ENCODE measurements around the gene TSKU.

The TSKU gene

DNA sequence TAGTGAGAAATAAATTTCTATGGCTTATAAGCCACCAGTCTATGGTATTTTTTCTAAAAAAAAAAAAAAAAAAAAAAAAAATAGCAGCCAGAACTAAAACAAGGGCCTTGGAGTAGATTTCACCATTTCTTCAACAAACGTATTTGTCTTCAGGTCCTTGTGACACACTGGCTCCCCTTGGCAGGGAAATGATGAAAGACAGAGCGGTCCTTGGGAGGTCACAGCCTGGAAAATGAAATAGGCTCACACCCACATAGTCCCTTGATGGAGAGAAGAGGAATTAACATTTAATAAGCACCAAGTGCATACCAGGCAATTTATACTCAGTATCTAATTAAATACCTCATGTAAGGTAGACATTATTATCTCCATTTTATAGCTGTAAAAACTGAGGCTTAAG lies 51.9 kb downstream of the TSKU start:
- H3K4me3 ChIP-seq (ENCODE audit: low read length in 2 of 2) = no peak overlapping the region

DNA sequence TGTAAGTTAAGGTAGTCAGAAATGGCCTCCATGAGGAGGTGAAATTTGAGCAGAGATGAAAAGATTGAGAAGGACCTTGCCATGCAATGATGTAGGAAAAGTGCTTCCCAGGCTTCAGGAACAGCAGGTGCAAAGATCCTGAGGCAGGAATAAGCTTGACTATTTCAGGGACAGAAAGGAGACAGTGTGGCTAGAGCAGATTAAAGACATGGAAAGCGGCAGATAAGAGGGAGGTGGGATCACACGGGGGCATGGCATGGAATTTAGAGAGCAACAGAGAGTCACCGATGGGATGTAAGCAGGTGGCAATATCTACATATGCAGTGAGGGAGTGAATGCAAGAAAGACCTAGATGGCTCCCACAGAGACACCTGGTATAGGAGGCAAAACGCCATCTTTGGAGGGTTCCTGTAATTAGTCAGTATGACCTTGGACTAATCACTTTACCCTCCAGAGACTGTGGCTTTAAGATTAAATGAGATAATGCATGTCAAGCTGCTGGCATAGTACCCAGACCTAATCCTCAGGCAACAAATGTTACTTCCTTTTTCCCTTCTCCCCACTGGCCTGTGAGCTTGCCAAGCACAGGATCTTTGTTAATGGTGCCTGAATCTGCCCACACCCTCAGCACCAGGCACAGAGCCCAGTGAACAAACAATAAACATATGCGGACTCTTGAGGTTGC lies 52.9 kb downstream of the TSKU start:
- no peaks in the 10 kb centered on the region for H3K27me3 ChIP-seq (ENCODE audit: control insufficient read depth in 3 of 3, insufficient read depth in 3 of 3, low read depth in 1 of 3, low read length in 3 of 3)
- no peak overlapping the region for H3K4me2 ChIP-seq (ENCODE audit: insufficient read depth, low read length, poor library complexity, severe bottlenecking)
- H3K79me1 ChIP-seq (ENCODE audit: low read depth, low read length) = no peaks in the 10 kb centered on the region
- no peak overlapping the region for H3K18ac ChIP-seq (ENCODE audit: low read length)
- H2AFZ ChIP-seq (ENCODE audit: low read length) = no peak overlapping the region
- H2BK12ac ChIP-seq (ENCODE audit: low read length) = no peak overlapping the region
- H3K23ac ChIP-seq (ENCODE audit: low read depth, low read length, poor library complexity) = no peak overlapping the region
- no peak overlapping the region for H2AK5ac ChIP-seq (ENCODE audit: low read depth, low read length)
- H3K36me3 ChIP-seq (replicated peaks in 1 of 2; ENCODE audit: control insufficient read depth in 2 of 2, insufficient read depth in 2 of 2, low read length in 2 of 2) = no peaks in the 10 kb centered on the region
- H2BK5ac ChIP-seq (ENCODE audit: low read length) = no peak overlapping the region
- no peak overlapping the region for H3K4me3 ChIP-seq (ENCODE audit: low read length in 2 of 2)
- no CpG with 5 or more reads among the region's 5 CpGs for WGBS, 2 donors (ENCODE audit: extremely low coverage in 2 of 2, insufficient read length in 2 of 2, insufficient replicate concordance in 1 of 2)
- H3K4ac ChIP-seq (ENCODE audit: low read length) = no peak overlapping the region
- H2BK120ac ChIP-seq (ENCODE audit: low read depth, low read length) = no peak overlapping the region
- H3K9me3 ChIP-seq (replicated peaks in 1 of 2; ENCODE audit: control insufficient read depth in 2 of 2, insufficient read depth in 1 of 2, low read depth in 1 of 2, low read length in 2 of 2) = no peaks in the 10 kb centered on the region
- no peak overlapping the region for H3K14ac ChIP-seq (ENCODE audit: low read length)
- no peak overlapping the region for H3K9ac ChIP-seq (ENCODE audit: low read depth, low read length, poor library complexity)
- no peak overlapping the region for H4K8ac ChIP-seq (ENCODE audit: low read depth, low read length)
- H3K27ac ChIP-seq (replicated peaks; ENCODE audit: low read length) = no peak overlapping the region
- H3K4me1 ChIP-seq (ENCODE audit: control insufficient read depth in 2 of 2, insufficient read depth in 1 of 2, low read depth in 1 of 2, low read length in 2 of 2) = peaks cover 7 to 12% of the 10 kb centered on the region in 2 donors
- DNase-seq (ENCODE audit: low spot score) = no peak
- no peak overlapping the region for H4K91ac ChIP-seq (ENCODE audit: low read depth, low read length, poor library complexity)
- H2BK15ac ChIP-seq (ENCODE audit: low read length) = no peak overlapping the region

More for the DNA sequence above, 51.9 kb downstream of the TSKU start:
- H2BK12ac ChIP-seq (ENCODE audit: low read length) = no peak overlapping the region
- no peak overlapping the region for H3K9ac ChIP-seq (ENCODE audit: low read depth, low read length, poor library complexity)
- no CpG with 5 or more reads among the region's 2 CpGs for WGBS, 2 donors (ENCODE audit: extremely low coverage in 2 of 2, insufficient read length in 2 of 2, insufficient replicate concordance in 1 of 2)
- no peak for DNase-seq (ENCODE audit: low spot score)
- no peak overlapping the region for H3K18ac ChIP-seq (ENCODE audit: low read length)
- H4K91ac ChIP-seq (ENCODE audit: low read depth, low read length, poor library complexity) = no peak overlapping the region
- no peaks in the 10 kb centered on the region for H3K9me3 ChIP-seq (replicated peaks in 1 of 2; ENCODE audit: control insufficient read depth in 2 of 2, insufficient read depth in 1 of 2, low read depth in 1 of 2, low read length in 2 of 2)
- no peaks in the 10 kb centered on the region for H3K36me3 ChIP-seq (replicated peaks in 1 of 2; ENCODE audit: control insufficient read depth in 2 of 2, insufficient read depth in 2 of 2, low read length in 2 of 2)
- no peak overlapping the region for H2BK5ac ChIP-seq (ENCODE audit: low read length)
- H2BK120ac ChIP-seq (ENCODE audit: low read depth, low read length) = no peak overlapping the region
- no peak overlapping the region for H4K8ac ChIP-seq (ENCODE audit: low read depth, low read length)
- H2AK5ac ChIP-seq (ENCODE audit: low read depth, low read length) = no peak overlapping the region
- no peak overlapping the region for H3K27ac ChIP-seq (replicated peaks; ENCODE audit: low read length)
- H3K4me2 ChIP-seq (ENCODE audit: insufficient read depth, low read length, poor library complexity, severe bottlenecking) = no peak overlapping the region
- H2BK15ac ChIP-seq (ENCODE audit: low read length) = no peak overlapping the region
- H3K14ac ChIP-seq (ENCODE audit: low read length) = no peak overlapping the region
- no peaks in the 10 kb centered on the region for H3K79me1 ChIP-seq (ENCODE audit: low read depth, low read length)
- no peaks in the 10 kb centered on the region for H3K27me3 ChIP-seq (ENCODE audit: control insufficient read depth in 3 of 3, insufficient read depth in 3 of 3, low read depth in 1 of 3, low read length in 3 of 3)
- no peak overlapping the region for H2AFZ ChIP-seq (ENCODE audit: low read length)
- no peak overlapping the region for H3K23ac ChIP-seq (ENCODE audit: low read depth, low read length, poor library complexity)
- peaks cover 7 to 12% of the 10 kb centered on the region in 2 donors for H3K4me1 ChIP-seq (ENCODE audit: control insufficient read depth in 2 of 2, insufficient read depth in 1 of 2, low read depth in 1 of 2, low read length in 2 of 2)
- H3K4ac ChIP-seq (ENCODE audit: low read length) = no peak overlapping the region

DNA sequence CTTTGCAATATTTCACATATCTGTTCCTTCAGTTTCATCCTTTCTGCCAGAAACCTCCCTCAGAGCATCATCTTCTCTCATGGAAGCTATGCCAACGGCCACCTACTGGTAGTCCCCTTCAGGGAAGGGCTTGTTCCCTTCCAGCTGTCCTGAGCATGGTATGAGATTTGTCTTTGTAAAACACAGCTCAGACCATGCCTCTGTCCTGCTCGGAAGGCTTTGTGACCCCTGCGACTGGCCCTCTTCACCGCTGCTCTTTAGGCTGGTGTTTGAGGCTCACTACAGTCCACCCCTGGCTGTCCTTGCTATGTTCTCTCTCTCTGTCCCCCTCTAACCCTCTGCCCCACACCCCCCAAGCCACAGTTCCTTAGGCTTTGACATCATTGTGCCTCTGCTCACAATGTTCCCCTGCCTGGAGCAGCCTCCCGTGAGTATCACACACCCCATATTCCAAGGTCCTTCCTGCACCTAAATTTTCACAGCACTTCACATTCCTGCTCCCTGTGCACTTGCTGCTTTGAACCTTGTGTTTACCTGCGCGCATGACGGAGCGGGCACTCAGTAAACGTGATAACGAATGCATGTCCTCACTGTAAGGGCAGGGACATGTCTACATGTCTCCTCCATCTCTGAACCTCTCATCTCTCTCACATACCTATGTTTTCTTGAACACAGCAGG lies 53.6 kb downstream of the TSKU start:
- peak overlapping the region; percentile 39 for H3K18ac ChIP-seq (ENCODE audit: low read length)
- H2AFZ ChIP-seq (ENCODE audit: low read length) = no peak overlapping the region
- H3K14ac ChIP-seq (ENCODE audit: low read length) = no peak overlapping the region
- no peaks in the 10 kb centered on the region for H3K27me3 ChIP-seq (ENCODE audit: control insufficient read depth in 3 of 3, insufficient read depth in 3 of 3, low read depth in 1 of 3, low read length in 3 of 3)
- H2BK120ac ChIP-seq (ENCODE audit: low read depth, low read length) = no peak overlapping the region
- no peak overlapping the region for H2BK12ac ChIP-seq (ENCODE audit: low read length)
- H3K9me3 ChIP-seq (replicated peaks in 1 of 2; ENCODE audit: control insufficient read depth in 2 of 2, insufficient read depth in 1 of 2, low read depth in 1 of 2, low read length in 2 of 2) = no peaks in the 10 kb centered on the region
- H3K23ac ChIP-seq (ENCODE audit: low read depth, low read length, poor library complexity) = no peak overlapping the region
- no peaks in the 10 kb centered on the region for H3K36me3 ChIP-seq (replicated peaks in 1 of 2; ENCODE audit: control insufficient read depth in 2 of 2, insufficient read depth in 2 of 2, low read length in 2 of 2)
- H3K9ac ChIP-seq (ENCODE audit: low read depth, low read length, poor library complexity) = no peak overlapping the region
- no peak overlapping the region for H4K91ac ChIP-seq (ENCODE audit: low read depth, low read length, poor library complexity)
- H2BK15ac ChIP-seq (ENCODE audit: low read length) = no peak overlapping the region
- no peak overlapping the region for H3K4ac ChIP-seq (ENCODE audit: low read length)
- H2AK5ac ChIP-seq (ENCODE audit: low read depth, low read length) = no peak overlapping the region
- no peak overlapping the region for H3K27ac ChIP-seq (replicated peaks; ENCODE audit: low read length)
- no peak overlapping the region for H2BK5ac ChIP-seq (ENCODE audit: low read length)
- no peak overlapping the region for H3K4me2 ChIP-seq (ENCODE audit: insufficient read depth, low read length, poor library complexity, severe bottlenecking)
- peak overlapping the region; percentile 78 for H4K8ac ChIP-seq (ENCODE audit: low read depth, low read length)
- H3K4me1 ChIP-seq (ENCODE audit: control insufficient read depth in 2 of 2, insufficient read depth in 1 of 2, low read depth in 1 of 2, low read length in 2 of 2) = peaks cover 11 to 12% of the 10 kb centered on the region in 2 donors
- no peak overlapping the region for H3K4me3 ChIP-seq (ENCODE audit: low read length in 2 of 2)
- no peak for DNase-seq (ENCODE audit: low spot score)
- no CpG with 5 or more reads among the region's 11 CpGs for whole genome bisulfite sequencing, 2 donors (ENCODE audit: extremely low coverage in 2 of 2, insufficient read length in 2 of 2, insufficient replicate concordance in 1 of 2)
- H3K79me1 ChIP-seq (ENCODE audit: low read depth, low read length) = no peaks in the 10 kb centered on the region

Data from neuronal stem cell (in vitro differentiated cells).